GM21423 (cell line): ENCODE data around the gene RNF182.

Source experiments
- ATAC-seq: cut with Tn5 transposase; IDR thresholded peaks from one replicate; pipeline ENCODE4 v1.9.1; 2021; ENCODE audit warnings: mild to moderate bottlenecking, moderate library complexity; ENCODE audit not compliant: unreplicated experiment

The RNF182 gene

GRCh38 chr6:14026831-14027539 is 102.2 kb downstream of the RNF182 start:
- no peak for ATAC-seq

- ATAC-seq, result no peak
Observed at GRCh38 chr6:14028631-14029030, 103.9 kb downstream of the RNF182 start.

GRCh38 chr6:14029605-14030004 is 104.9 kb downstream of the RNF182 start:
- no peak for ATAC-seq
